NT2/D1 (cell line): ENCODE results near the gene DNMT3A.

Experiments
- SUZ12 ChIP-seq: IDR thresholded peaks from 2 replicates; pipeline ENCODE4 v1.6.1; 2011; ENCODE audit not compliant: insufficient read length, insufficient read depth; ENCODE audit errors: extremely low read depth
- YY1 ChIP-seq: IDR thresholded peaks from 2 replicates; pipeline ENCODE4 v1.6.1; 2011; ENCODE audit not compliant: insufficient read length, insufficient read depth
- ZNF274 ChIP-seq: IDR thresholded peaks from 2 replicates; pipeline ENCODE4 v1.6.1; 2011; ENCODE audit warnings: mild to moderate bottlenecking, low read depth, low read length

DNA sequence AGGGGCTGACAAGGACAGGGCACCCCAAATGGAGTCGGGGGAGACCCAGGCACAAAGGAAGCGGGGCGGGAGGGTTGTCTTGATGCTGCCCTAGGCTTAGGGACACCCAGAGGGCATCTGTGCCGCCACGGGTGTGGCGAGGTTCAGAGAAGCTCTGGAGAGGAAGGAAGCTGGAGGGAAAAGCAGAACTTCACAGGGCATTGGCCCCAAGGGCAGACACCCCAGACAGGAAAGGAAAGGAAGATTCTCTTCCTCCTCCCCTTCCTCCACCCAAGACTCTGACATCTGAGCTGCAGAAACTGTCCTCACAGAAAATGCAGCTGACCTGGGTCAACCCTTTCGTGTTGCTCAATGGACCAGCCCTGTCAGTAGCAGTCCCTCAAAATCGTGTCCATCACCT is 25.6 kb downstream of the DNMT3A start:
- TF ChIP-seq YY1, result no peak
- TF ChIP-seq ZNF274, result no peak
- TF ChIP-seq SUZ12, result no peak
